CD4-positive, alpha-beta T cell treated with Interleukin-12 subunit alpha and Interleukin-12 subunit beta, for 1 hour (primary cell): Measurements from ENCODE around the gene ANO3.

Experiments used
- DNase-seq: peaks from one replicate; pipeline ENCODE4 v3.0.0-alpha.2; 2020

The ANO3 gene

DNA sequence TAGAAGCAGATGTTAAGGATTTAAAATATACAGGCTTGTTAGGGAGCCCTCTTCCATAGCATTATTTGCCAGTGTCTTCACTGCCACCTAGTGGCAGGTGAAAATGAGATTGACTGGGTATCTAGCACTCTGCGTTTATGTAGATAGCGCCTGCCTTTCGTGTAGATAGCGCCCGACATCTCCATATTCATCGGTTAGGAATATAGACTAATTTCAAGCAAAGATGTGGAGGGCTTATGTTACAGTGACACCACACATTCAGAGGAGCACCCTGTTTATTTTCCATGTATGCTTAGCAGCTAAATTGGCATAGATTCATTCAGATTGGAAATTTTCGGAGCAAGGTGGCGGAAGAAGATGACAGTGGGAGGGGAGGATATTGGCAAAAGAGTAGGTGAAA, 318.0 kb downstream of the ANO3 start:
- DNase-seq = peak; percentile 0

DNA sequence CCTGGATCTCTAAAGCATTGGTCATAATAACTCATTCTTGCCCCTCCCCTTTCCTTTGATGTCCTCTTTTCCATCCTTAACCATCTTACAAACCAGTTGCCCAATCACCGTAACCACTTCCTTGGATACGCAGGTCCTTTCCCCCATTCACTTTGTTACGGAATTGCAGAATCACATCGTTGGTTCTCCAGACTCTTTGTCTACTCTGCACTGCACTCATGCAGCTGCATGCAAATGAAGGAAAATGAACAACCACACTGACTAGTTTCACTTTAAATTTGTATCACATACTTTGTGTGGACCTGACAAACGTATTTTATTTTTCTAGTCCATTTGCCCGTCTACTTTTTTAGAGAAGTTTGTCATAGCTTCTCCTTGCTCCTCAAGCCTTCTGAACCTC, 320.0 kb downstream of the ANO3 start:
- no peak for DNase-seq

DNA sequence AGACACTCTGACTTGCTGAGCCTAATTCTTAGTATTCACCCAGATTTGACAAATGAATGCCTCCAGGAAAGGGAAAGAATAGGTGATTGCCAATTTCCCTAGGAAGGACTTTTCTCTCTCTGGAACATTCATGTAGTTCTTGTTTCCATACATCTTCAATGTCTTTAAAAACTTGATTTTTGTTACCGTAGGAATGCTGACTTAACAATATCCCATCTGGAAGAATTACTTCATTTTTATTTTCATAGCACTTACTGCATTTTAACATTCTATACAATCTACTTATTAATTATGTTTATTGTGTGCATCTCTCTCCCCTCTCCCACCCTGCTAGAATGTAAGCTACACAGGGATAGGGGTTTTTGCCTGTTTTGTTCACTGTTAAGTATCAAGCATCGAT, 323.4 kb downstream of the ANO3 start:
- no peak for DNase-seq

DNA sequence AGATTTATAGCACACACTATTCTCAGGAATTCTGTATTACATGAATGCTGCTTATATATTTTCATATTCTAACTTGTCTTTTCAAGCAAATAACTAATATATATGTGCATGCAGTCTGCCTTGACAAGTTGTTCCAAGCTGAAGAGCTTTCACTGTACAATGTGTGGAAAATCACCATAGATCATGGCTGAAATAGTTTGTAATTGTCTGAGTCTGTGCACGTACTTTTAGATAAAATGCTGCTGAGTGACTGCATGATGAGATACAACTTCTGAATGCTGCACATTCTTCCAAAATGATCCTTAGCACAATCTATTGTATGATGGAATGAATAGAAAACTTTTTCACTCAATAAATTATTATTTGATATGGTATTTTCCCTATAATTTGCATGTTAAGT, 331.0 kb downstream of the ANO3 start:
- no peak for DNase-seq

DNA sequence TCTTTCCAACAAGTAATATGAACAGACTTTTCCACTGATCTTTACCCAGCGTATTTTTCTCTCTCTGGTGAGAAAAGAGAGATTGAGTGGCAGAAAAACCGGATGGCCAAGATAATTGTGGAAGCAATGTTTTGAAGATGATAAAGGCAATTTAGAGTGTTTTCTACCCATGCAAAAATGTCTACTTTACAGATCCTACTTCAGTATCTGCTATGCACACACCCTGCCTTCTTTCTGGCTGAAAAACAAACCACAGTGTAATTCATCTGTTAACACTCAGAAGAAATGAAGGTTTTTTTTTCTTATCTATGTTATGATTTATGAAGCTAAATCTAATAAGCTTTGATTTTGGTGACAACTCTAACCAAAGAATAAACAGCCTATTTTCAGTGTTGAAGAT, 333.1 kb downstream of the ANO3 start:
- no peak for DNase-seq

DNA sequence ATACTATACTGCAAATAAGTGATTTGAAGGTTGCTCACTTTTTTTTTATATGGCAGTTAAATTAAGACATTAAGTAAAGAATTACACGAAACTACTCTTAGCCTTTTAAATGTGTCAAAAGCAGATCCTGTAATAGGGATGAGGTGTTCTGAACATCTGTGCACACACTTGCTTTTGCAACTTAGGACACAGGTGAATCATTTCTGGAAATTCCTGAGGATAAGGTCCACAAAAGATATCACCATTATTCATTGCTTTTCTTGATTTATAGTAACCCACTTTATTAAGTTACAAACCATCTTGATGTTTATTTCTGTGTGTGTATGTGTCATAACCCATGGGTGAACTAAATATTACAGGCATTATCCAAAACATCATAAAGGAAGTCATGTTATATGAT, 334.0 kb downstream of the ANO3 start:
- DNase-seq = no peak

DNA sequence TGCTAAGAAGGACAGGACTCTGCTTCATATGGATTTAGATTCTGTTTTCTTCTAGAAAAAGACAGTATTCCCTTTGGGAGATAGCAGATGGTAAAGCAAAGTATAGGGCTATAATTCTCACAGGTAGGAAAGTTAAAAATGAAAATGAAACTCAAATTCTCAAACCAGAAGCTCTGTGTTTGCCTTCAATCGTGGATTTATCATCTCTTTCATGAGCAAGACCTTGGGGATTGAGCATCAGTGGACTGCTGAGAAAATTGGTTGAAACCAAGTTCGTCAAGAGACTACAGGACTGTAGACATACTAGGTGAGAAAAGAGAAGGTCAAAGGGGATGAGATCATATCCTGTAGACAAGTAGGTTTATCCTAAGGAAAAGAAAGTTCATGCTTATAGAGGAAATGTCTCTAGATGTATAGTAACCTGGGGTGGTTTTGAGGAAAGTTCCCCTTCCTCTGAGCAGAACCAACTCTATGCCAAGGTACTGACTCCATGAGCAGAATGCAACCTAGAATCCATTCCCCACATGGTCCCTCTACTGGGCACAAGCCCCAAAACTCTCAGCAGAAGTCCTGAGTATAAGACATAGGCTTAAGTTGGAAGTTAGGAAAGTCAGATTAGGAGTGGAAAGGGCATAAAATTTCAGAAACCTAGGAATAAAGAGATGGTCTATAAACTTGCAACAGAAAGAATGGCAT, 343.5 kb downstream of the ANO3 start:
- no peak for DNase-seq

DNA sequence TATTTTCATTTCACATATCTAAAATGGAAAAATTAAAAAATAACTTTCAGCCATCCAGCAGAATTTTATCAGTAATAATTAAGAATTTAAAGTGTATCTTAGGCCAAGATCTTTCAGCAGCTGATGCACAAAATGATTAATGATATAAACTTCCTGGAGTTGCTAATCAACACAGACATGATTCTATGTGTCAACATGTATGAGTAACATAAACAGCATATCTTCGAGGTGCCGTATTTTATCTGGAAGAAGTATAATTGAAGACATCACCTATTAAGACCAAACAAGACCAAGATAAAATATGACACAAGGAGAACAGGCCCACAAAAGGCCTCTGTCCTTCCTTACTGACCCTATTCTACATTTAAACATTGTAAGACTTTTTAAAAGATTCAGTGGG, 344.7 kb downstream of the ANO3 start:
- no peak for DNase-seq

DNA sequence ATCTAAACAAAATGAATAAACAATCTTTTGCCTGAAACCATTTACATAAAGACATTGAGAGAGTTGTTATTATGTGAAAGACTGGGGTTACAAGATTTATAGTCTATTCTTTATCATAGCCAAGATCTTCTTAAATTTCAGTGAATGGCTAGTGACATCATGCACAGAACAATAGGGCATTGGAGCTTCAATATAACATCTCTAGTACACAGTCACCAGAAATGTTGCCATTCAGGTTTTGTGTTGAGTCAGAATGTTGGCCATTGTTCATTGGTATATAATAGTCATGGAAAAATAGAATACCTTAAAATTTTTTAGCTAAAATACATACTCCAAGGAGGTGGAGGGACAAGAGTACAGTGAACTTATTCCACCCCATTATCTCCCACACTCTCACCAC, 345.6 kb downstream of the ANO3 start:
- no peak for DNase-seq

DNA sequence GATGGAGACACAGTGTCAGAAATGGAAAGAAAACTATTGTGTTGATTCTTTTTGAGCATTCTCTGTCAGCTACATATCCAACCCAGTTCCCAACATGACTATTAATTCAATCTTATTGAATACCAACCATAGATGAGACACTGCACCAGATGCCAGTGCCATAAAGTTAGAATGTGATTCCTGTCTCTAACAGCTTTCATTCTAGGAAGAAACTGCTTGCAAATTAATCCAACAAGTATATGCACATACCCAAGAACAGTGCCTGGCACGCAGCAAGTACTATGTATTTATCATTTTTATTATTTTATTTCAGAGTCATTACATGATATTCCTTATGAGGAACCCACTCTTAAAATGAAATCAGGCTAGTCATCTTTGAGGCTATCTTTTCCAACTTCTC, 355.4 kb downstream of the ANO3 start:
- no peak for DNase-seq

DNA sequence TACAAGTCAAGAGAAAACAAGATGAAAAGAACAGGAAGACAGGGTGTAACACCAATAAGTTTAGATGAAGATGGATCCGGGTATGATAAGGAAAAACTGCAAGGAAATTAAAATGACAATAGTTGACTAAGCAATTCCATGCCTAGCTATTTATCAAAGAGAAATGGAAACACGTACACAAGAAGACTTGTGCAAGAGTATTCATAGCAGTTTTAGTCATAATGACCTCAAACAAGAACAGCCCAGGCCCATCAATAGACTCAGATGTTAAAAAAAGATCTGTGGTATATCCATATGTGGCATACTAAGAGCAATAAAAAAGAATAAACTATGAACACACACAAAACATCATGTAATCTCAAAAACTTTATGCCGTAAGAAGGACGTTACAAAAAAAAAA, 356.8 kb downstream of the ANO3 start:
- DNase-seq = no peak

DNA sequence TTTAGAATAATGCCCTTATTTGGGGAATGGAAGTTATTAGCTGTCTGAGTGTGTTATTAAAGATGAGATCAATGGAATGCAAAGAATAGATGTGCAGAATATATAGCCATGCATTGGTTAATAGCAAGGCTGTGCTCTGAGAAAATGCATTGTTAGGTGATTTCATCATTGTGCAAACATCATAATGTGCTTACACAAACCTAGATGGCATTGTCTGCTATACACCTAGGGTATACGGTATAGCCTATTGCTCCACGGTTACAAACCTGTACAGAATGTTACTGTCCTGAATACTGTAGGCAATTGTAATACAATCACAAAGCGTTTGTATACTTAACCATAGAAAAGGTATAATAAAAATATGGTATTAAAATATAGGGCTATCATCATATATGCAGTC, 364.4 kb downstream of the ANO3 start:
- no peak for DNase-seq

DNA sequence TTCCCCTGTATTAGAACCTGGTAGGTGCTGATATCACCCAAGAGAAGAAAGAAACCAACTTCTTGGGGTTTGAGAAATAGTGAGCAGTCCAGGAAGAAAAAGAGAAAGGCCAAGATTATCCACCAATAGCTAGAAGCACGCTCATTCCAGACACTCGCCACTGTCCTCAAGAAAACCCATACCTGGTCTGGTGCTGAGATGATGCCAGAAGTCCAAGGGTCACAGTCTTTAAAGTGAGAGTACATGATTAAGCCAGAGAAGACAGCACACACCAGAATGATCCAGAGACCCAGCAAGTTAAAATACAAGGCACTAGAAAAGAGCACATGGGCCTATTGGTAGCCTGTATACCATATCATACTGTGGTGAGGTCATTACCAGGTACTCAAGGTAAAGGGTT, 366.3 kb downstream of the ANO3 start:
- DNase-seq = no peak

DNA sequence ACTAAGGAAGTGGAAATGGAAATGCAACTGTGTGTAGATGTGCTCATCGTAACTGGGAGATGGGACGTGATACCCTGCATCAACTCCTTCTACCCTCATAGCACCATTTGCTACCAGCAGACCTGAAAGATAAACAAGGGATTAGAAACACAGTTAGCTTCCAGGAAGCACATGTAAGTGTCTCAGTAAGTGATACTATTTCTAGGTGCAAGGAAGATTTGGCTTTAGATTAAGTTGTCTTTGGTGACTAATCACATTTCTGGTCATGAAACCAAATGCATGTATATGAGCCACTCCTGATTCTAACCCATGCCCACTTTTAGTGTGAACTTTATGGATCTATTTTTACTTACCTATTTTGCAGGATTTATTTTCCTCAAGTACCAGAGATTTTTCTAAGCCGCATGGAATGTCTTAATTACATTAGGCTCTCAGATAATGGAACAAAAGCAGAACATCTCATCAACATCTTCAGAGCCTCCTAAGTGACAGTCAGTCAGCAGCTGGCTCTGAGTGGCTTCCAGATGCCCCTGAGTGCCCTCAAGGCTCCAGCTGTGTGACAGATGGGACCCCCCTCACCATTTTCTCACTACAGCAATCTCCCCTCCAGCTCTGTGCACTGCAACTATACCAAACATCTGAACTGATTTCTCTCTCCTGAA, 368.8 kb downstream of the ANO3 start:
- no peak for DNase-seq

DNA sequence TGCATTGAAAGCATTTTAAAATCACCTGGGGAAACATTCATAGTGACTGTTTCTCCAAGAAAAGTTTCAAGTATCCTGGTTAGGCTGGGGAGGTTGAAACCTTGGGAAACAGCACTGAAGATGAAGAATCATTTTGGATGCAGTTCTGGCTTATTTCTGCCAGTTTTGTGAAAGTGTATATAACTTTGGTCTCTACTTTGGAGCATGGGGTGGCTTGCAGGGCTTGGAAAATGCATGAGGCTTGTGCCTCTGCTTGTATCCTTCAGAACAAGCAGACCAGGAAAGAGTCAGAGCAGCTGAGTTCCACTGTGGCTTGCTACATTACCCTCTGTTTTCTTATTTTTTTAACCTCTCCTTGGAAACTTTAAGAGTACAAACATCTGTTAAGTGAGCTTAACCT, 370.5 kb downstream of the ANO3 start:
- DNase-seq = no peak

DNA sequence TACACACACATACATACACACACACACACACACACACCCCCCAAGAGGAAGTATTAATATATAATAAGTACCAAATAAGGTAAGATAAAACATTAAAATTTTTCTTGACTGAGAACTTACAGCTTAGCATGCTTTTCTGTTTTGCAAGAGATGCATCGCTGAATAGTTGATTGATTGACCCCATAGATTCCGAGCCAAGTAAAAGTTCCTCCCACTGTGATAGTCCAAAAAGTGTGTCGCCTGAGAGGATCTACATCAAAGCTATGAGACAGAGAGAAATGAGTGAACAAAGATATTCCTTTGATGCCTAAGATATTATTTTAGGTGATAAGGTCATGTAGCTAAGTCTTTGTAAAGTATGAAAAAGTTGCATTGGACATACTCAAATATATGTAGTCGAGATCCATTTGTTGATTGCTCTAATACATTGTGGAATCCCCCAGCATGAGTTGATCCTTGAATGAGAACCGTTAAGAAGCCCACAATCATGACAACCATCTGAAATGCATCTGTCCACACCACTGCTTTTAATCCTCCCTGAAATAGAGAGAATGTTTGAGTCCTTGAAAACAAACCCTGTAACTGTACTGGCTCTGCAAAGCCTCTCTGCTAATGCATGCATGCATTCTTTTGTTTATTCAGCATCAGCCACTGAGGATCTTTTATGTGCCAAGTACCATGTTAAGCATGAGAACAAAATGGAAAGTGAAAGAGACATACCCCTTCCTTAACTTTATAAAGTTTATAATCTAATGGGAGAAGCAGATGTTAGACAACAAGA, 371.7 kb downstream of the ANO3 start:
- DNase-seq = no peak

DNA sequence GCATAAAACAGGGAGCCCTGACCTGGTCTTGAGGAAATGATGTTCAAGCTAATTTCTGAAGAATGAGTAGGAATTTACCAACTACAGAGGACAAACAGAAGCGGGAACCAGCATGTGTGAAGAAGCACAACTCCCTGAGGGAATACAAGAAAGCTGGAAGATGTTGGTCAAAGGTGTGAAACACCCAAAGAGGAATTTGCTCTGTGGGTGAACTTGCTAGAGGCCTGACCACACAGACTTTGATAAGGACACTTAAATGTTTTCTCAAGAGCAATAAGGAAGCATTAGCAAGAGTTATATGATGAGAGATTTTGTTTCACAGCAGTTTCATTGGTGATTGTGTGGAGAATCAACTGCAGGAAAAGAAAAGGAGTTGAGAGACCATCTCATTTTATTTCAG, 372.3 kb downstream of the ANO3 start:
- no peak for DNase-seq

DNA sequence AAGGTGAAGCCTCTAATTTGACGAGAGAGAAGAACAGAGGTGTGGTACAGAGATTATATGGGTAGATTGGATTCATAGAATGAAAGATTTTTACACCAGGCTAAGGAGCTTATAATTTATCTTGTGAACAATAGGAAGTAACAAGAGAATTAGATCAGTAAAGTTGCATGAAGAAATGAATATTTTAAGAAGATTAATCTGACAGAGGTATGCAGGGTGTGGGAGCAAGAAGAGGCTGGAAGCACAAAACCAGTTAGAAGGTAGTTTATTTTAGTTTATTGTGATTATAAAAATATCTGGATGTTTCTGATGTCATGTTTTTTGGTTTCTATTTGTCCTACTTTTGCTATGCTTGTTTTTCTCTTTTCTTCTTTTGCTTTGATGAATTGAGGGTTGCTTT, 374.3 kb downstream of the ANO3 start:
- no peak for DNase-seq

DNA sequence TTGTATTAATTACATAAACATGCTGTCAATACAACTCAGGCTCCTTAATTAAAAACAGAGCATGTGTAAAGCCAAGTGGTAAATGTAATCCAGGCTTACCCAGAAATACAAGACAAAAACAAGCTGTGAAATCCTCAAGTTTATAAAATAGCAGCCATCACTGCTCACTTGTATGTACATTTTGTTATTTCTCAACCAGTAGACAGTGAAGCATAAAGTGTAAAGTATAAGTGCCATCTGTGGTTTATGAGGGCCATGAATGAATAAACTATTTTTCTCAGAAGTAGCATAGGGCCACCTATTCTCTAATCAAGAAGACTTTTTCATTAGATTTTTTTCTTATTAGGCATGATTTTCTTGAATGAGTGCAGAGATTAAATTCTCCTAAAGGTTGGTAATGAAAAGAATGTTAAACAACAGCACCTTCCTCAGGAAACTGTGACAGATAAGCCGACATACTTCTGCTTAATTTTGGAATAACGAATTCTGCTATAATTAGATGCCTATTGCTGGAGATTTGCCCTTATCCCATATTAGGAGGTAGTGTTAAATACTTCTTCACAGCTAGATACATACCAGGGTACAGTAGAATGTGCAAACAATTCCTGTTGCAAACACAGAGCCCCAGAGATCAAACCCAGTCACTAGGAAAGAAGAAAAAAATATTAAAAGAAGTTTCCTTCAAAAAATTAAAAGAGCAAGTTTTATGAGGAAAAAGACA, 377.0 kb downstream of the ANO3 start:
- no peak for DNase-seq

DNA sequence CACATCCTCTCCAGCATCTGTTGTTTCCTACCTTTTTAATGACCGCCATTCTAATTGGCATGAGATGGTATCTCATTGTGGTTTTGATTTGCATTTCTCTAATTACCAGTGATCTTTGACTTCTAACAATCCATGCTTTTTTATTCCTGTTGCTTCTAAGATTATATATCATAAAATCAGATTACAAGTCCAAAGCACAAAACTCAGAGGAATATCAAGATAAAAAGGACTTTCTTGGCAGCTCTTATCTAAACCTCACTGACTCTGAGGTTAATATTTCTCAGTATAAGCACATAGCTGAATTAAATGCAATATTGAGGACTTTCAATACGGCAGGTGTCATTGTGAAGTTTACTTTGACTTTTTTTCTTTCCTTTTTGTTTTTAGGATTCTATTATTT, 378.6 kb downstream of the ANO3 start:
- no peak for DNase-seq

DNA sequence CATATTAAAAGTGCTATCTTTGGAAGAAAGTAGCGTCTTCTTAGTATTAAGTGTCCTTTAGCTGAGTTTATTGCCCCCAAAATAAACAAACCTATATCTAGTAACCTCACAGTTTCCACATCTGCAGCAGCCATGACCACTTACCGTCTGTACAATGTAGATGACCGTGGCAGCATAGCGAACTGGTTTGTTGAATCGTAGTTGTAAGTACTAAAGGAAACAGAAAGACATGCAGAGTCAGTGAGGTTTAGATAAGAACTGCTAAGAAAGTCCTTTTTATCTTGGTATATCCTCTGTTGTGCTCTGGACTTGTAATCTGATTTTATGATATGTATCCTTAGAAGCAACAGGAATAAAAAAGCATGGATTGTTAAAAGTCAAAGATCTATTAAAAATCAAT, 380.6 kb downstream of the ANO3 start:
- DNase-seq = no peak
